TTC549 (cell line): Measurements from ENCODE around the gene PARN.
"Not testable (repeated sequence)": the region's sequence is repeated elsewhere in the genome, so short reads cannot be mapped to it uniquely, and the experiment has no call there.

Source experiments
- FAIRE-seq: peaks from 2 replicates; lab custom pipeline; 2012; peaks lifted over from hg19 to GRCh38; lab: Jason Lieb, UNC

PARN gene

GRCh38 chr16:14629919-14630619 lies at the start of gene PARN:
PARN (minus strand) TSS chr16:14630260; CDS start chr16:14630125, 135 bp downstream.
- no peak for FAIRE-seq

GRCh38 chr16:14678748-14679497 lies 48.9 kb upstream of the PARN start:
- no peak for FAIRE-seq

GRCh38 chr16:14677627-14678026 lies 47.6 kb upstream of the PARN start:
- no peak for FAIRE-seq

DNA sequence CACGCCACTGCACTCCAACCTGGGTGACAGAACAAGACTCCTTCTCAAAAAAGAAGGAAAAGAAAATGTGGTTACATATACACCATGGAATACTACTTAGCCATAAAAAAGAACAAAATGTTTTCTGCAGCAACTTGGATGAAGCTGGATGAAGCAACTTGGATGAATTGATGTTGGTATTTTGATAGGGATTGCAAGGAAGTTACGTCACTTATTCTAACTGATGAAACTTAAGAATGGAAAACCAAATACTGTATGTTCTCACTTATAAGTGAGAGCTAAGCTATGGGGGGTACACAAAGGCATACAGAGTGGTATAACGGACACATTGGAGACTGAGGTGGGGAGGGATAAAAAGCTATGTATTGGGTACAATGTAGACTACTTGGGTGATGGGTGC lies 46.6 kb upstream of the PARN start:
- FAIRE-seq = no peak

- FAIRE-seq = no peak
These were observed 42.4 kb upstream of the PARN start for GRCh38 chr16:14672403-14672971.

DNA sequence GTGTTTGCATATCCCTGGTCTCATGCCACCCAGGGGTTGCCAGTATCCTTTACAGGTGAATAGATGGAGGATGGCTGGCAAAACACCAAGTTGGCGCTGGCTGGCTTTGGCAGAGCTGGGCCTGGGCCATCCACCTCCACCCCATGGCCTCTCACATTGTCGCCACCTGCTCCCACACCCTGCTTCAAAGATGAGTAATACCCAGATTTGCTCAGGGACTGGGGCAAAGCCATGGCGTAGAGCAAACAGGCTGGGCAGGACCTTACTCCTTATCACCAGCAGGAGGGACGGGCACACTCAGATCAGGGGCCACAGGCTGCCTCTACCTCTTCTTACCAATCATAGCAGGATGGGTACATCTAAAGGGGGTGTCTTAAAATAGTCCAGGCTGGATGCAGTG lies 39.7 kb upstream of the PARN start:
- no peak for FAIRE-seq

DNA sequence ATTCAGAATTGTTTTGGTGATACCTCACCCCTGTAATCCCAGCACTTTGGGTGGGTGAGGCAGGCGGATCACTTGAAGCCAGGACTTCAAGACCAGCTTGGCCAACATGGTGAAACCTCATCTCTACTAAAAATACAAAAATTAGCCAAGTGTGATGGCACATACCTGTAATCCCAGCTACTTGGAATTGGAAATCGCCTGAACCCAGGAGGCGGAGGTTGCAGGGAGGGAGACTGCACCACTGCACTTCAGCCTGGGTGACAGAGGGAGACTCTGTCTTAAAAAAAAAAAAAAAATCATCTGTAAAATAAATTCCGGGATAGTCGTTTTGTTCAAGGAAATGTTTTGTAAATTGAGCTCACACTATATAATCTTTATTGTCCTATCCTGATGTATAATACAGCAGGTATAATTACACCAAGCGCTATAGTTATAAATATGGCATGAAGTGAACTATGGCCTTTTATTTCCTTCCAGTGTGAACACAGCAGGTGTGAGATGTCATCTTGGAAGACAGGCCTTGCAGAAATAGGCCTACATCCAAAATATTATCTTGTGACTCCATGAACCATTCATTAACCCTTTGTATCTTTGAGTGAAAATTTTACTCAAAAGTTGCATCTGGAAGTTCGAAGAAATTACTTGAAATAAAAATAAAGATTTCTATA lies 38.6 kb upstream of the PARN start:
- no peak for FAIRE-seq

- no peak for FAIRE-seq
These were observed 37.5 kb upstream of the PARN start for GRCh38 chr16:14667347-14668266.

GRCh38 chr16:14658063-14658462 lies 28.0 kb upstream of the PARN start:
- FAIRE-seq = no peak

- FAIRE-seq = no peak
These were observed 22.7 kb upstream of the PARN start for GRCh38 chr16:14652726-14653125.

DNA sequence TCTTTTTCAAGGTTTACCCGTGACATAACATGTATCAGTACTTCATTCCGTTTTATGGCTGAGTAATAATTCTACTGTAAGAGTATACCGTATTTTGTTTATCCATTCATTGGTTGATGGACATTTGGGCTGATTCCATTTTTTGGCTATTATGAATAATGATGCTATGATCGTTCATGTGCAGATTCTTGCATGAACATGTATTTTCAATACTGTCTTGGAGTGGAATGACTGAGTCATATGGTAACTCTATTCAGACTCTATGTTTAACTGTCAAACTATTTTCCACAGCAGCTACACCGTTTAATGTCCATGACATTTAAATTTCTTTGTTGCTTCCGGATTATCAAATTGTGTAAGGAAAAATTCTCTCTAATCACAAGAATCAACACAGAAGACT lies 20.6 kb upstream of the PARN start:
- no peak for FAIRE-seq

- FAIRE-seq = no peak
These were observed 19.8 kb upstream of the PARN start for GRCh38 chr16:14649816-14650215.

- no peak for FAIRE-seq
These were observed 11.9 kb upstream of the PARN start for GRCh38 chr16:14641926-14642325.

DNA sequence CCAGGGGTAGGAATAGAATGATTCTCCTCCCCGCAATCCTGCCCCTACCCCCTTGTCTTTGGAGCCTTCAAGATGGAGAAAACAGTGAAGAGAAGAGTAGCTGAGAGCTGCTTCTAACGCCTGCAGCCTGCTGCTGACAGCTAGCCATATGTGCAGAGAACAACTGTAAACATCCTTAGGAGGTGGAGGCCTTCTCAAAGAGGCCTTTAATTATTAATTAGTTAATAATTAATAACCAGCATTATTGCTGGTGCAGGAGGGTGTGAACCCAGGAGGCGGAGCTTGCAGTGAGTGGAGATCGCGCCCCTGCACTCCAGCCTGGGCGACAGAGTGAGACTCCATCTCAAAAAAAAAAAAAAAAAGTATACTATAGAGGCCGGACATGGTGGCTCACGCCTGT lies 11.1 kb upstream of the PARN start:
- no peak for FAIRE-seq

- no peak for FAIRE-seq
These were observed 10.5 kb upstream of the PARN start for GRCh38 chr16:14640538-14640937.

DNA sequence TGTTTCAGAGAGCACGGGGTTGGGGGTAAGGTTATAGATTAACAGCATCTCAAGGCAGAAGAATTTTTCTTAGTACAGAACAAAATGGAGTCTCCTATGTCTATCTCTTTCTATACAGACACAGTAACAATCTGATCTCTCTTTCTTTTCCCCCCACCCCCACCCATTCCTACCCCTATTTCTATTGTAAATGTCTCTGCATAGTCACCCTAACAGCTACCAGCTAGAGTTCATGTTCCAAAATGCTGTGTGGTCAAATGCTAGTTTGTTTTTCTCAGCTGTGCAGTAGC lies 6.8 kb upstream of the PARN start:
- FAIRE-seq = not testable (repeated sequence)

DNA sequence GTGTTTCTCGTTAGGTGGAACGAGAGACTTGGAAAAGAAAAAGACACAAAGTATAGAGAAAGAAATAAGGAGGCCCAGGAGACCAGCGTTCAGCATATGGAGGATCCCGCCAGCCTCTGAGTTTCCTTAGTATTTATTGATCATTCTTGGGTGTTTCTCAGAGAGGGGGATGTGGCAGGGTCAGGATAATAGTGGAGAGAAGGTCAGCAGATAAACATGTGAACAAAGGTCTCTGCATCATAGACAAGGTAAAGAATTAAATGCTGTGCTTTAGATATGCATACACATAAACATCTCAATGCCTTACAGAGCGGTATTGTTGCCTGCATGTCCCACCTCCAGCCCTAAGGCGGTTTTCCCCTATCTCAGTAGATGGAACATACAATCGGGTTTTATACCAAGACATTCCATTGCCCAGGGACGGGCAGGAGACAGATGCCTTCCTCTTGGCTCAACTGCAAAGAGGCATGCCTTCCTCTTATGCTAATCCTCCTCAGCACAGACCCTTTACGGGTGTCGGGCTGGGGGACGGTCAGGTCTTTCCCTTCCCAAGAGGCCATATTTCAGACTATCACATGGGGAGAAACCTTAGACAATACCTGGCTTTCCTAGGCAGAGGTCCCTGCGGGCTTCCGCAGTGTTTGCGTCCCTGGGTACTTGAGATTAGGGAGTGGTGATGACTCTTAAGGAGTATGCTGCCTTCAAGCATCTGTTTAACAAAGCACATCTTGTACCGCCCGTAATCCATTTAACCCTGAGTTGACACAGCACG lies 6.3 kb upstream of the PARN start:
- FAIRE-seq = not testable (repeated sequence)

DNA sequence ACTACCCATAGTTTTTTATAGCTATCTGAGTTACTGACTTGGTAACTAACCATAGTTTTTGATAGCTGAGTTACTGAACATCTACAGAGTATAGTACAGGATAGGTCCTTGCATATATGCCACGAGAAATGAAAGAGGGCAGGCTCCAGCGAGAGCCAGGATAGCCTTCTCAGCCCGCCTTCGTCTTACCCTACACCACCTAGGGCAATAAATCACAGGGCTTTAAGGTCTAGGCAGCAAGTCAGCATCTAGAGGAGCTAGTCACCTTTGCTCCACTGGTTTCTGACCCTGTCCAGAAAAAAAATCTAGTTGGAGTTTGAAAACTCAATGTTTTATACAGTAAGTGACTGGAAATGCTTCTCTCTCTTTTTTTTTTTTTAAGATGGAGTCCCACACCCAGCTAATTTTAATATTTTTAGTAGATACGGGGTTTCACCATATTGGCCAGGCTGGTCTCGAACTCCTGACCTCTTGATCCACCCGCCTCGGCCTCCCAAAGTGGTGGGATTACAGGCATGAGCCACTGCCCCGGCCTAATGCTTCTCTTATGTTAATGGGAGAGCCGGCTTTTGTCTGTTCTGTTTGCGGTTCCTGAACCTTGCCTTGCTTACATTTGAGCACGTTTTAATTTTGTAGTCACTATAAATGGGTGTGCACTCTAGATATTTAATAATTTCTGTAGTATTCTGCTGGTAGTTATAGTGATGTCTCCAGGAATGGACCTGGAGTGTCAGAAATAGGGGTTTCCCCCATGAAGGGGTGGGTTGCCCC lies 5.5 kb upstream of the PARN start:
- FAIRE-seq = no peak

GRCh38 chr16:14634389-14634725 lies 4.3 kb upstream of the PARN start:
- FAIRE-seq = no peak

- peak; percentile 76 for FAIRE-seq
These were observed 2.9 kb upstream of the PARN start, which contains the start of gene BFAR for GRCh38 chr16:14632693-14633569. BFAR (plus strand) TSS chr16:14632951; CDS start chr16:14644347, 11,396 bp downstream.
